PC-9 (cell line): ENCODE data around the gene RNF168.

Experiments
- EZH2 ChIP-seq: fragments of 200-600 bp; sonication (generic); IDR thresholded peaks from 2 replicates; pipeline ENCODE4 v1.8.0; 2017; ENCODE audit warnings: antibody characterized with exemption, low read depth
- TF ChIP-seq, protein P1 (sequence below): fragments of 200-600 bp; sonication (generic); conservative IDR thresholded peaks from 2 replicates; pipeline ENCODE4 v1.6.1; 2017; ENCODE audit warnings: mixed run types, antibody characterized with exemption, mild to moderate bottlenecking, moderate library complexity

DNA sequence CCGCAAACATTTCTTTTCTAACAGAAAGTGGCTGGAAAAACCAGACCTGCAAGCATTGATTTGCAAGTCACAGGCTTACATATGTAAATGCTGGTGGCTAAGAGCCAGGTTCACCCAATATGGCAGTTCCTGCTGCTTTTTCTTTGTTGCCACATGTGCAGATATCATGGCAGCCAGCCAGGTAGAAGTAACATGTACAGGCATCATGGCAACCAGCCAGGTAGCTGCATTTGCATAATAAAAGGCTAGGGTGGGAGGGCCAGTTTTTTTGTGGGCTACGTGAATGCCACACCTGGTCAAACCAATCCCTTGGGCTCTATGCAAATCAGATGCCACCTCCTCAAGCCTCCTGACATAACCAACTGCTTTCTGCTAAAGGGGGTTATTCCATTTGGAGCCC, 14.4 kb upstream of the RNF168 start:
- TF ChIP-seq, protein P1, sequence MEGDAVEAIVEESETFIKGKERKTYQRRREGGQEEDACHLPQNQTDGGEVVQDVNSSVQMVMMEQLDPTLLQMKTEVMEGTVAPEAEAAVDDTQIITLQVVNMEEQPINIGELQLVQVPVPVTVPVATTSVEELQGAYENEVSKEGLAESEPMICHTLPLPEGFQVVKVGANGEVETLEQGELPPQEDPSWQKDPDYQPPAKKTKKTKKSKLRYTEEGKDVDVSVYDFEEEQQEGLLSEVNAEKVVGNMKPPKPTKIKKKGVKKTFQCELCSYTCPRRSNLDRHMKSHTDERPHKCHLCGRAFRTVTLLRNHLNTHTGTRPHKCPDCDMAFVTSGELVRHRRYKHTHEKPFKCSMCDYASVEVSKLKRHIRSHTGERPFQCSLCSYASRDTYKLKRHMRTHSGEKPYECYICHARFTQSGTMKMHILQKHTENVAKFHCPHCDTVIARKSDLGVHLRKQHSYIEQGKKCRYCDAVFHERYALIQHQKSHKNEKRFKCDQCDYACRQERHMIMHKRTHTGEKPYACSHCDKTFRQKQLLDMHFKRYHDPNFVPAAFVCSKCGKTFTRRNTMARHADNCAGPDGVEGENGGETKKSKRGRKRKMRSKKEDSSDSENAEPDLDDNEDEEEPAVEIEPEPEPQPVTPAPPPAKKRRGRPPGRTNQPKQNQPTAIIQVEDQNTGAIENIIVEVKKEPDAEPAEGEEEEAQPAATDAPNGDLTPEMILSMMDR = no peak
- TF ChIP-seq EZH2 = no peak
